Memory B cell (primary cell): ENCODE measurements around the gene KCNG1.

ENCODE experiments used
- ATAC-seq: fragments of 150-1000 bp; cut with Tn5 transposase; 2 replicates; pipeline ENCODE4 v1.10.0; 2021; ENCODE audit warnings: low read depth, mild to moderate bottlenecking, moderate library complexity
- DNase-seq, 2 donors: peaks; one replicate each; pipeline ENCODE4 v3.0.0; 2022; ENCODE audit warnings: low spot score in 2 of 2
- H3K27ac Mint-ChIP-seq: one replicate; pipeline ENCODE4 v1.8.0; 2022; ENCODE audit warnings: mild to moderate bottlenecking, moderate library complexity, mixed read lengths
- H3K27me3 Mint-ChIP-seq: one replicate; pipeline ENCODE4 v1.8.0; 2022; ENCODE audit warnings: mixed read lengths
- H3K36me3 Mint-ChIP-seq: one replicate; pipeline ENCODE4 v1.8.0; 2022; ENCODE audit warnings: mild to moderate bottlenecking, mixed read lengths
- H3K4me1 Mint-ChIP-seq: one replicate; pipeline ENCODE4 v1.8.0; 2022; ENCODE audit warnings: mixed read lengths
- H3K4me3 Mint-ChIP-seq: one replicate; pipeline ENCODE4 v1.8.0; 2022; ENCODE audit warnings: mild to moderate bottlenecking, moderate library complexity, mixed read lengths
- H3K9me3 Mint-ChIP-seq: one replicate; pipeline ENCODE4 v1.8.0; 2022; ENCODE audit warnings: mixed read lengths

Gene KCNG1

DNA sequence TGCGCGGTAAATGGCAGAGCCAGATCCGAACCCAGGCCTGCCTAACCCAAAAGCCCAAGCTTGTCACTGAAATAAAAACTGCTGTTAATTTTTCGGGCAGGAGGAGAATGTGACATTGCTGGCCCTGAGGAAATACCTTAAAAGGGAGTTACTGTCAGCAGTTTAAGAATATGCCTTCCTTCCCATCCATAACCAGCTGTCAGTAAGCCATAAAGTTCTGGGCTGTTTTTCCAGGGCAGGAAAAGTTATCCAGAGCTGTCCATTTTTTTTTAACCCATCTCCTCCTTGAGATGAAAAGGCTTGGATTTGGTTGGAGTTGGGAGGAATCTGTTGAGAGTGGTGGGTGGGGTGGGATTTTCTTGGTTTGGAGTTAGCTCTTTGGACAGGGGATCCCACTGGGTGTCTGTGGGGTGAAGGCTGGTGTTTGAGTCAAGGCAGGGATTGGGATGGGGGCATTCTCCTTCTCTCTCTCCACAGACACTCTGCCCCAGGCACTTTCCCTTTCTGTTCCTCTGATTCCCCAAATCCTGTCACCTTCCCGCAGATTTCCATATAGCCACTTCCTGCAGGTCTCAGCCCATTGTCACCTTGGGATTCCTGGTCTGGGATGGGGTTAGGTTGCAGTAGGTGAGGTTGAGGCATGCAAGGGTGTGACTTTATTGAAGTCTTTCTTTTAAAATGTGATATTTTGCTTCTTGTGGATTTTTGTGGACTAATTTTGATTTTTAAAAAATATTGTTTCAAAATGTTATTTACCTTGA, 4.3 kb upstream of the KCNG1 start:
- H3K27ac Mint-ChIP-seq, result no peak overlapping the region
- no peak for DNase-seq
- peaks cover 10% of the 10 kb centered on the region for H3K4me1 Mint-ChIP-seq
- no peaks in the 10 kb centered on the region for H3K36me3 Mint-ChIP-seq
- H3K4me3 Mint-ChIP-seq, result no peak overlapping the region
- peaks cover 37% of the 10 kb centered on the region for H3K27me3 Mint-ChIP-seq
- ATAC-seq, result no peak
- H3K9me3 Mint-ChIP-seq, result no peaks in the 10 kb centered on the region

DNA sequence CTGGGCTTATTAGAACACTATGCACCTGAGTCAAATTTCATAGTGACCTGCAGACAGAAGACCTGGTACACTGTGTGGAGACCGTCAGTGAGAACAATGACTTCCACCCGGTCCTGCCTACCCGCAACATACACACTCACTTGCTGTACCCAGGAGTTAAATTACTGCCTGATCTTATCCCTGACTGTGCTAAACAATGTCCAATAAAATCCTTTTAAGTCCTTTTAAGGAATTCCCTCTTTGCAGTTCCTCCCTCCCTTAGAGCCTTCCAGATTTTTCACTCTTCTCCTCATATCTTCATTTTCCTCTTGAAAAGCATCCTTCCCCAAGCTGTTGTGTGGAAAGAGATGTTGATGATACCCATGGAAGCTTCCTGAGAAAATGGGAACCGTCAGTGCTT, 3.4 kb upstream of the KCNG1 start:
- no peaks in the 10 kb centered on the region for H3K36me3 Mint-ChIP-seq
- no peaks in the 10 kb centered on the region for H3K9me3 Mint-ChIP-seq
- H3K27ac Mint-ChIP-seq, result no peak overlapping the region
- H3K4me3 Mint-ChIP-seq, result no peak overlapping the region
- ATAC-seq (no peak), DNase-seq (no peak)
- H3K4me1 Mint-ChIP-seq, result peaks cover 12% of the 10 kb centered on the region
- H3K27me3 Mint-ChIP-seq, result peaks cover 36% of the 10 kb centered on the region

DNA sequence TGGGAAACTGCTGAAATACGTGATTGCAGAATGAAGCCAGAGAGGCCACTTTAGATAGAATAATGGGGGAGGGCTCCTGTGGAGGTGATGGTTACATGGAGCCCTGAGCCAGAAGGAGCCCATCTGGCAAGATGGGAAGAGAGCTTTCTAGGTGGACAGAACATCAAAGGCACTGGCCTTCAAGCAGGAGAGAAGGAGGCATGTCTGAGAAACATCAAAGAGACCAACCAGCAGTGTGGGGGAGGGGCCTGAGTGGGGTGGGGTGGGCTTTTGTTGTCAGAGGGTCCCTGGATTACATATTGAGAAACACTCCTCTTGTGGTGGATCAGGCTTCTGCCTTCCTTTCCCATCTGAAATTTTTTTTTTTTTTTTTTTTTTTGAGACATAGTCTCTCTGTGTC, 1.9 kb upstream of the KCNG1 start:
- Mint-ChIP-seq H3K27ac (no peak overlapping the region), H3K27me3 (peaks cover 34% of the 10 kb centered on the region), H3K36me3 (no peaks in the 10 kb centered on the region), H3K4me1 (peaks cover 12% of the 10 kb centered on the region), H3K4me3 (no peak overlapping the region), H3K9me3 (no peaks in the 10 kb centered on the region)
- DNase-seq (no peak), ATAC-seq (no peak)

DNA sequence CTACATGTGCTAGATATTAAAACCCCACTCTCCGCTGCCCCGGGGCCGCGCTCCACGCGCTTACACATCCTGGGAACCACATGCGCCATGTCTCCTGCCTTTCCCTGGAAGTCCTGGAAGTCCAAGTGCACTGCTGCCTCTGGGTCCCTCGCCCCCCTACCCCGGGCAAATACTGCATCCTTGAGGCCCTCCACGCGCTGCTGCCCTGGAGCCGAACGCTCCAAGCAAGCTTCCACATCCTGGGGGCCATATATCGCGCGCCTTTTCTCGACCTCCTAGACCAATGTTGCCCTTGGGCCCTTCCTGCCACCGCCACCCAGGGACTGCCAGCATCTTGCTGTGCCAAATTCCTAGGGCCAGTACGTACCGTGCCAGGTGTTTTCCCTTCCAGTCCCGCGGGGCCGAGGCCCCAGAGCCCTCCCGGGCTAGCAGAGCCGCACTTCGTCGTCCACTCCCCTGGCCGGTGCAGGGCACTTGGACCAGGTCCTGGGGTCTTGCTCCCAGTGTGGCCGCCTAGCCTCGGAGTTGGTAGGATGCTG, 779 bp upstream of the KCNG1 start:
- peaks cover 29% of the 10 kb centered on the region for H3K27me3 Mint-ChIP-seq
- peak overlapping the region; percentile 79 for H3K4me3 Mint-ChIP-seq
- ATAC-seq (no peak), DNase-seq (no peak)
- H3K36me3 Mint-ChIP-seq, result no peaks in the 10 kb centered on the region
- peaks cover 10% of the 10 kb centered on the region for H3K4me1 Mint-ChIP-seq
- no peak overlapping the region for H3K27ac Mint-ChIP-seq
- no peaks in the 10 kb centered on the region for H3K9me3 Mint-ChIP-seq

DNA sequence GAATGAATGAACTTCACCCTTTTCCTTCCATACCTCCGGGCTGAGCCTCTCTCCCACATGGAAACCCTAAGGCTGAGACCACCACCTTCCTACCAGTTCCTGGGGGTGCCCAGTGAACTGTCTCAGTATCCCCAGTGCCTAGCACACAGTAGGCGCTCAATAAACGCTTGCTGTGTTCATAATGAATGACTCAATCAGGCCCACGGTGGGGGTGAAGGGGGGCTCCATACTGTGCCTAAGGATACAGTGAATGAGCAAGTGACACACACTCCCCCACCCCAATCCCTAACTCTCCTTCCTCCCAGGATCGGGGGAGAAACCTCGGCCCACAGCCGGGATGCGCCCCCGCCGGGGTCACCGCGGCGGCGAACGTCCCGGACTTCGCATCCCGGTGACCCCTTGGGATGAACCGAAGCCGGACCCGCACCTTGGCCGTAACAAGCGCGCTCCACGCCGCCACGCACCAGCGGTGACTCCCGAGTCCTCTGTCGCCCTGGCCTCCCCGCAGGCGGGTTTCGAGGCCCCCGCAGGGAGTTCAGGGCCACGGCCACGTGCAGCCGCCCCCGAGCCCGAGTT, 592 bp downstream of the KCNG1 start:
- no peak for DNase-seq

DNA sequence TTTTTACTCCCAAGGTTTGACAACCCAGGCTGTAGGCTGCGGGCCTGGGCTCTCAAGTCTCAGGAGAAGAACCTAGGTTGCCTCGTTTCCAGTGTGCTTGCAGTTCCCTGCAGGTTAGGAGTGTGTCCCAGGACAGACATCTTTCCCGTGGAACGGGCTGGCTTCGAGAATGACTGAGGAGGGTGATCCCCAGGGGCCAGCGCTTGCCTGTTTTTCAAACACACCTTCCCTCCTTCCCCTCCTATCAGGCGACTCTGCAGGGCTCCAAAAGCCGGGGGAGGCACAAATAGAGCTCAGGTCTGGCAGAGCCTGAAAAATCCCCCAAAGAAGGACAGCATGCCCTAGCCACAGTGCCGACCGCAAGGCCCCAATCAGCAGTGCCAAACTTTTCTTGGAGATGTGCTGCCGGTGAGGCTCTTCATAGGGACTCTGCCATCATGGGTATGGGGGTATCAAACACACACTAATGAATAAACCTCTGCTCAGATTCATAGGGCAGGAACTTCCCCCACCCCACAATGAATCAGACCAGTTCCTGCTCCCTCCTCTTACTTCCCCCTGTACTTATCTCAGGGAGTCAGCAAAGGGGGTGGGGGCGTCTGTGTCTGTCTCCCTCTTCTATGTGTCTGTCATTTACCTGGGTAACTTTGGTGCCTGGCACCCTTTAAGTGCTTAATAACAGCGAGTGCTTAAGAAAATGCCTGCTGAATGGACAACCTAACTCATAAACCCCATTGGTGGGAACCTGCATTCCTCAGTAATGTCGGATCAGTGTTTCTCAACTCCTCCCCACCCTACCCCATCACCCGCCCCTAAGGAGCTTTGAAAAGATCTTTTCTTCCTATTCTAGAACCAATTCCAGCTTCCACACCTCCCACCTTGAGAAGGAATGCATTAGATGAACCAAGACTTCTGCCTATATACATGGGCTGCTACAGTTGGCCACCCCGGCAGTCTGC, 1.6 kb downstream of the KCNG1 start:
- H3K36me3 Mint-ChIP-seq, result no peaks in the 10 kb centered on the region
- H3K9me3 Mint-ChIP-seq, result no peaks in the 10 kb centered on the region
- no peak overlapping the region for H3K4me3 Mint-ChIP-seq
- peaks cover 10% of the 10 kb centered on the region for H3K4me1 Mint-ChIP-seq
- ATAC-seq (no peak), DNase-seq (no peak)
- H3K27me3 Mint-ChIP-seq, result peaks cover 26% of the 10 kb centered on the region
- no peak overlapping the region for H3K27ac Mint-ChIP-seq

More for the DNA sequence above, 592 bp downstream of the KCNG1 start:
- ATAC-seq, result peak; percentile 15
- peak overlapping the region; percentile 22 for H3K4me3 Mint-ChIP-seq
- H3K27ac Mint-ChIP-seq, result no peak overlapping the region
- peaks cover 10% of the 10 kb centered on the region for H3K4me1 Mint-ChIP-seq
- H3K27me3 Mint-ChIP-seq, result peaks cover 27% of the 10 kb centered on the region
- no peaks in the 10 kb centered on the region for H3K9me3 Mint-ChIP-seq
- H3K36me3 Mint-ChIP-seq, result no peaks in the 10 kb centered on the region

DNA sequence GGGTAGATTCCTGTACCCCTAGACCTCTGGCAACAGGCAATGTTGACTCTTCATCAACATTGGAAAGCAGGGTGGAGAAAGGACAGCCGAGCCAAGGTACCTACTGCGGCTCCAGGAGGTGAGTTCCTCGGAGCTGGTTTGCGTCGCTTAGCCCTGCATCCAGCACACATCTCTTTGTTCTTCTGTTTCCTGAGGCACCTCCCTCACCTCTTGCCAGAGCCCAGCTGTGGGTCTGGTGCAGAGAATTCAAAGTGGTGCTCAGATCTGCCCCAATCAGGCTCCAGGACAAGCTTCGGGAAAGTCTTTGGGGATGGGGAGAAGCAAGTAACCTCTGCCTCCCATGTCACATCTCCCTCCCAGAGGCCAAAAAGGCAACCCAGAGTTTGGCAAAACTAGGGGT, 2.2 kb downstream of the KCNG1 start:
- no peak overlapping the region for H3K4me3 Mint-ChIP-seq
- H3K9me3 Mint-ChIP-seq, result no peaks in the 10 kb centered on the region
- H3K27ac Mint-ChIP-seq, result no peak overlapping the region
- no peaks in the 10 kb centered on the region for H3K36me3 Mint-ChIP-seq
- H3K27me3 Mint-ChIP-seq, result peaks cover 26% of the 10 kb centered on the region
- peaks cover 10% of the 10 kb centered on the region for H3K4me1 Mint-ChIP-seq
- ATAC-seq (no peak), DNase-seq (no peak)

DNA sequence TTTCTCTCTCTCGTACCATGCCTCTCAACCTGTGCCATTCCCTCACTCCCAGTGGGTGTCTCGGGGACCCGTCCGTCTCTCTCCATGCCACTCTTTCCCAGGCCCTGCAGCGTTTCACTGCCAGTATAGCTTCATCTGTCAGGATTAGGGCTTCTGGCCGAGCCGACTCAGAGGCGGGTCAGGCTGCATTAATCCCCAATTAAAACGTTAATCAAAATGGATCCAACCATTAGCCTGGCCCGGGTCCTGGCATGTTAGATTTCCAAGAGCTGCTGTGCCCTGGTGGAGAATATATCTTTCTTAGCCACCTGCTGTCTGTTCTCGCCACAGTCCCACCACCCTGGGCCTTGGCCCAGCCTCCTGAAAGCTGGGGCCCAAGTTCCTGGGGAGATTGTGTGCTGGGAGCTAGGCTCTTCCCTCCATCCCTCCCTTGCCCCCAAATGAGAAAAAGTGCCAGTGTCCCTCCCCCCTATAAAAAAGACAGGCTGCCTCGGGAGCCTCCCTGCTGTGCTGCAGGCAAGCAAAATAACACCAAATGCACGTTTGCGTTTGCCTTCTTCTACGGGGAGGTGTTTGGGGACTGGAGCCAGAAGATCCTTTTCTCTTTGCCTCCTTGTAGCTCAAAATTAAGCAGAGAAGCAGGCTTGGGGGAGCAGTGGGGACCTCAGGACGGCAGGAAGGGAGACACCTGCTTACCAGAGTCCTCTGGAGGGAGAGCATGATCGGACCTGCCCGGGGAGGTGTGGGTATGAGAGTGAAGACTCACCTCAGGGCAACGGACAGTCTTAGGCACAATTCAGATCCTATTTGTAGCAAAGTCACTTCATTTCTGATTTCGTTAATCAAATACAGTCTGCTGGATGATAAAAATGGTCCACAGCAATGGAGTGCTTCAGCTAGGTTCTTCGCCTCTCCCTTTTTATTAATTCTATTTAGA, 3.0 kb downstream of the KCNG1 start:
- Mint-ChIP-seq H3K4me3 (no peak overlapping the region), H3K9me3 (no peaks in the 10 kb centered on the region), H3K4me1 (peaks cover 10% of the 10 kb centered on the region), H3K36me3 (no peaks in the 10 kb centered on the region), H3K27ac (no peak overlapping the region), H3K27me3 (peaks cover 29% of the 10 kb centered on the region)
- DNase-seq (no peak), ATAC-seq (no peak)

DNA sequence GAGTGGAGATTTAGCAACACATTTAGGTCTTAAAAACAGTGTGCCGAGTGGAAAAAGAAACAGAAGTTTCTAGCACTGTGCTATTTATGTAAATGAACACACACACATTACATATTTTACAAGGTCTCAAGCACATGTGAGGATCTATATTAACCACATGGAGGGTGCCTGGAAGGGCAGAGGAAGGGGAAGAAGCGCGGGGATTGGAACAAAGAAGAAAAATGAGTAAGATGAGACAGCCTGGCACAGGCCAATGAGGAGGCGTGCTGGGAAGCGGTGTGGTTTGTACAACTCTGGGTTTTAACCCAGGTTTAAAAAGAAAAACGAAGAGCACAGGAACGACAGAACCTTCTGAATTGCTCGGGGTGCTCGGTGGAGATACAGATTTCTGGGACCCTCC, 5.7 kb downstream of the KCNG1 start:
- Mint-ChIP-seq H3K27ac (no peak overlapping the region), H3K27me3 (peaks cover 24% of the 10 kb centered on the region), H3K9me3 (no peaks in the 10 kb centered on the region), H3K36me3 (no peaks in the 10 kb centered on the region), H3K4me1 (peaks cover 3% of the 10 kb centered on the region), H3K4me3 (no peak overlapping the region)
- no peak for ATAC-seq
- DNase-seq, result no peak

DNA sequence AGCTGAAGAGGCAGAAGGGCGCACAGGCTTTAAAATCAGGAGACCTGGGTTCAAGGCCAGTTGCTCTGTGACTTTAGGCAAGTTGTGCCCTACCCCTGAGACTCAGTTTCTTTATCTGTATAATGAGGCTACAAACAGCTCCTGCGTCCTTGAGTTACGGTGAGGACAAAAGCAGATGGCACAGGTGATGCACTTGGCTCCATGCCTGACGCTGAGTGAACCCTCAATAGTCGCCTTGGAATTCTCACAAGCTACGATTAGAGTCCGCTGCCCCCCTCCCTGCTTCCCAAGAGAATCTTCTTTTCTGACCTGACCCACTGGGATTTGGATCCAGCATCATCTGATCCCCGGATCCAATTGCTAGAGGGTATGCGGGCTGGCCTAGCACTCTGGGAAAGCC, 6.4 kb downstream of the KCNG1 start:
- Mint-ChIP-seq H3K4me3 (no peak overlapping the region), H3K9me3 (no peaks in the 10 kb centered on the region), H3K27me3 (peaks cover 17% of the 10 kb centered on the region), H3K27ac (no peak overlapping the region), H3K4me1 (no peaks in the 10 kb centered on the region), H3K36me3 (no peaks in the 10 kb centered on the region)
- no peak for DNase-seq
- ATAC-seq, result no peak

DNA sequence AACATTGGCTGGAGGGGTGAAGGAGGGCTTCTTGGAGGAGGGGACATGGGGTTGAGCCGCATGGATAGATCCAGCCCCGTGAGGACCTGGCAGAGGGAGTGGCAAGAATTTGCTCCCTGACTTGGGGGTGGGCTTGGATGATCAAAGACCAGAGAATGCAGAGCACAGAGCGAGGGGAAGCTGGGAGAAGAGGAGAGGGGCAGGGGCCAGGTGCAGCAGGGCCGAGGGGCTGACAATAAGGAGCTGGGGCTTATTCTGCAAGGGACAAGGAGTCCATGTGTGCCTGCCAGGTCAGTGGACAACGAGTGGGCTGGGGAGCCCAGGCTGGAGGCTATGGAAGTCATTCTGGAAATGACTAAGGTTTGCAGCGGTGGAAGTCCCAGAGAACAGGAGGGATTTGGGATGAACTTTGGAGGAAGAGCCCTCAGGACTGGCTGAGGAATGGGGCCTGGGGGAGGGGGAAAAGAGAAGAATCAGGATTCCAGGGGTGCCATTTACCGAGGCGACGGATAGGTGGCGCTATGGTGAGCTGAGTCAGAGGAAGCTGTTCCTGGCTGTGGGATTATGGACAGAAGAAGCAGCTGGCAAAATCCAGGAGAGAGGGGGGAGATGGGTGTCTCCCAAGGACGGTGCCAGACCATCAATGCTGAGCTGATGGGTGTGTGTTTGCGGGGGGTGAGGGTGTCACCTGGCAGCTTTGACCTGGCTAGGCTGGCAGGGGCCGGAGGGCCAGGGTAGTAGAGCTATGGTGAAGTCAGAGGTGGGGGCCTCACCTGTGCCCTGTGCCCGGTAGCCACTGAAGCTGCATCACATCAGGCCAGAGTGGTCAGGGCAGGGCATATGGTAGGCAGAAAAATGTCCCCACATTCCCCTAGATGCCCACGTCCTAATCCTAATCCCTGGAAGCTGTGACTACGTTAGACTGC, 7.8 kb downstream of the KCNG1 start:
- Mint-ChIP-seq H3K4me3 (no peak overlapping the region), H3K36me3 (no peaks in the 10 kb centered on the region), H3K9me3 (no peaks in the 10 kb centered on the region), H3K27ac (no peak overlapping the region), H3K27me3 (peaks cover 15% of the 10 kb centered on the region), H3K4me1 (no peaks in the 10 kb centered on the region)
- DNase-seq (no peak), ATAC-seq (no peak)

DNA sequence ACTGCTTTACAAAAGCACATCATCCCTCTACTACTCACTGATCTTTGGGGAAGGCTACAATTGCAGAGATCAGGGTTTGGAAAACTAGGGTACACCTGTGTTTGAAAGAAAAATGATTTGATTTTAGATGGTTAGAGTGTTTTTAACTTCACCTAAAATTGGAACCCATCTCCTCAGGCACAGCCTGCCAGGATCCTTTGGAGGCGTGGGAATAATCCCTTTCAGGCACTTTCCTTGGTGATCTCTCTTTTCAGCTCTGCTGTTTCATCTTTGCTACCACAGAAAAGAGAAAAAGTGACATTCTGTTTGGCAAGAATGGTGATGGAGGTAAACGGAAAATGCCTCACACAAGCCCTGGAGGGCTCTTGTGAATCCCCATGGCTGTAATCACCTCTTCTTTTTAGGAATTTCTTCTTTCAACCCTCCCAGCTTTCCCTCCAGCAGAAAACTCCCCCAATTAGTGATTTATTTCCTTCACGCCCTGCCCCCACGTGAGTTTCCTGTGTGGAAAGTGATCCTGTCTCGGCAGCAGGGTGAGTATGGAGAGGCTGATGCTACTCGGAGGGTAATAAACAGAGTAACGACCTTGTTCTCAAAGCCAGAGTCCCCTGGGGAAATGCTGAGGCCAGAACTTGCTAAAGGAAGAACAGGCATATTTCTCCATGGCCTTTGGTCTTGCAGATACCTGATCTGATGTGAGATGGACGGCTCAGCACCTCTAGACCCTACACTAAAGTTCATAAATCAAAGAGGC, 9.2 kb downstream of the KCNG1 start:
- H3K27ac Mint-ChIP-seq, result no peak overlapping the region
- H3K36me3 Mint-ChIP-seq, result no peaks in the 10 kb centered on the region
- DNase-seq, result no peak
- no peak overlapping the region for H3K4me3 Mint-ChIP-seq
- peaks cover 14% of the 10 kb centered on the region for H3K27me3 Mint-ChIP-seq
- ATAC-seq, result no peak
- no peaks in the 10 kb centered on the region for H3K9me3 Mint-ChIP-seq
- no peaks in the 10 kb centered on the region for H3K4me1 Mint-ChIP-seq
